ENCODE measurements around the gene HEATR3. TPM values are rescaled to one million over a fixed set of nuclear protein-coding genes. Genes with fewer than 3 reads are reported as not detected.

The HEATR3 gene
- total and polyA plus RNA-seq, 2 of the 13 experiments (the other 11 are each of a cell fraction or from before 2014, with no cell fraction given) = 22.4 to 52.4 TPM

- TF ChIP-seq ZNF646 (CRISPR knock-in tag; IDR thresholded peaks at IDR 0.05) = no peak
- peak; percentile 60; the same call in 1 of the 2 replicates for TF ChIP-seq JUND (CRISPR knock-in tag; IDR thresholded peaks at IDR 0.05)
- TF ChIP-seq CENPBD1 (CRISPR knock-in tag; IDR thresholded peaks at IDR 0.05; ENCODE audit: borderline replicate concordance, low read depth) = no peak; the same call in 1 of the 2 replicates
- TF ChIP-seq ZNF263 (CRISPR knock-in tag; IDR thresholded peaks at IDR 0.05) = peak; percentile 43
- TF ChIP-seq TARDBP (CRISPR knock-in tag; IDR thresholded peaks at IDR 0.05) = no peak
- no peak; the same call in 1 of the 2 replicates for TF ChIP-seq ZNF772 (CRISPR knock-in tag; IDR thresholded peaks at IDR 0.05)
- no peak; the same call in 1 of the 2 replicates for TF ChIP-seq FOXO1 (CRISPR knock-in tag; IDR thresholded peaks at IDR 0.05)
- 0 out of 2 replicates have a peak, but pooled peaks have one; percentile 24 for TF ChIP-seq ZNF124 (CRISPR knock-in tag; IDR thresholded peaks at IDR 0.05)
- no peak; the same call in 1 of the 2 replicates for TF ChIP-seq NFYC (CRISPR knock-in tag; IDR thresholded peaks at IDR 0.05)
- peak; percentile 96 for TF ChIP-seq NR0B2 (CRISPR knock-in tag; IDR thresholded peaks at IDR 0.05)
- no peak for TF ChIP-seq PTBP1 (IDR thresholded peaks at IDR 0.05; ENCODE audit: low read depth, low read length, poor library complexity, severe bottlenecking)
- peak; percentile 58 for TF ChIP-seq THAP9 (CRISPR knock-in tag; IDR thresholded peaks at IDR 0.05; ENCODE audit: borderline replicate concordance)
- TF ChIP-seq KDM5A (IDR thresholded peaks at IDR 0.05; ENCODE audit: borderline replicate concordance, low read length) = peak; percentile 35; the same call in 1 of the 2 replicates
- peak; percentile 52; the same call in 1 of the 2 replicates for TF ChIP-seq ZBTB14 (CRISPR knock-in tag; IDR thresholded peaks at IDR 0.05)
- TF ChIP-seq RBAK (CRISPR knock-in tag; IDR thresholded peaks at IDR 0.05) = no peak
Observed at GRCh38 chr16:50065624-50066481, at the start of gene HEATR3 (continued).

Measured in HepG2 (cell line).